ELR (cell line): ENCODE measurements around the gene ZNF431.
"Not testable (repeated sequence)": the region's sequence is repeated elsewhere in the genome, so short reads cannot be mapped to it uniquely, and the experiment has no call there.

Experiments
- DNase-seq: peaks from one replicate; pipeline ENCODE4 v3.0.0-alpha.2; 2015; ENCODE audit warnings: low read depth

The ZNF431 gene

GRCh38 chr19:21147540-21147939 lies 5.7 kb downstream of the ZNF431 start:
- DNase-seq = peak; percentile 22

GRCh38 chr19:21148681-21149080 lies 6.8 kb downstream of the ZNF431 start:
- no peak for DNase-seq

GRCh38 chr19:21149877-21150276 lies 8.0 kb downstream of the ZNF431 start:
- no peak for DNase-seq

GRCh38 chr19:21151460-21151859 lies 9.6 kb downstream of the ZNF431 start:
- DNase-seq = no peak

DNA sequence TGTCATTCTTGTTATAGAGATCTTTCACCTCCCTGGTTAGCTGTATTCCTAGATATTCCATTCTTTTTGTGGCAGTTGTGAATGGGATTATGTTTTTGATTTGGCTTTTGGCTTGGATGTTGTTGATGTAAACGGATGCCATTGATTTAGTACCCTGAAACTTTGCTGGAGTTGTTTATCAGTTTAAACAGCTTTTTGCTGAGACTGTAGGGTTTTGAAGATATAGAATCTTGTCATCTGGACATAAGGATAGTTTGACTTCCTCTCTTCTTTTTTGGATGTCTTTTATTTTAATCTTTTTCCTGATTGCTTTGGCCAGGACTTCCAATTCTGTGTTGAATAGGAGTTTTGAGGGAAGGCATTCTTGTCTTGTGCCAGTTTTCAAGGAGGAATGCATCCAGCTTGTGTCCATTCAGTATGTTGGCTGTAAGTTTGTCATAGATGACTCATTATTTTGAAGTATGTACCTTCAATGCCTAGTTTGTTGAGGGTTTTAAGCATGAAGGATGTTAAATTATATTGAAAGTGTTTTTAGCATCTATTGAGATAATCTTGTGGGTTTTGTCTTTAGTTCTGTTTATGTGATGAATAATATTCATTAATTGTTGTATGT lies 16.8 kb downstream of the ZNF431 start:
- DNase-seq = peak; percentile 55

DNA sequence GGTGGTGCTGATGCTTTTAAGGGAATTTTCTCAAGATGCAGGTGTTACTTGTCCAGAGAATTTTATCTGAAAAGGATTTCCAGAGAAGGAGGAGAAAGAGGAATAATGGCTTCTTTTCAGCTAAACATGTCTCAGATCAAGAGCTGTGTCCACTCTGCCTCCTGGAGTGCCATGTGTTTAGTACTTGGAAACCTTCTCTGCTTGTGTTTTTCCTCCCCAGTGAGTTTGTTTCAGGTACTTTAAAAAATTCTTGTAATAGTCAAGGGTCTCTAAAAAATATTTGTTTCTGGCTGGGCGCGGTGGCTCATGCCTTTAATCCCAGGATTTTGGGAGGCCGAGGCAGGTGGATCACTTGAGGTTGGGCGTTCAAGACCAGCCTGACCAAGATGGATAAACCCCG lies 22.7 kb downstream of the ZNF431 start:
- DNase-seq = no peak

DNA sequence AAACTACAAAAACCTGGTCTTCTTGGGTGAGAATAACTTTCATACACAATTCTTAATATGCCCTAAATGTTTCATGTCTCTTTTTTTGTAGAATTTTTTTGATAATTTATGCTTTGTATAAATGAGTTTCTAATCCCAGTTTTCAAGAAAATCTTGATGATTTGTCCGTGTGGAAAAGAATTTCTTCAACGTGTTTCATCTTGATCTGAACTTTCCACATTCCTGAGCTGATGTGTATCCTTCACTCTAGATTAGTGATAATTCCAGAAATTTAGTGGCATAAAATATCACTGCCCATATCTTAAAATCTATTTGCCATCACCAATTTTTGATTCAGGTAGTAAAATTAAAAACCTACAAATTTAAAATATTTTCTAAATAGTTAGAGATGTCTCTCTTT lies 24.6 kb downstream of the ZNF431 start:
- DNase-seq = no peak

- no peak for DNase-seq
Observed at GRCh38 chr19:21197590-21198295, 55.9 kb downstream of the ZNF431 start.

- DNase-seq = peak; percentile 53
Observed at GRCh38 chr19:21202865-21203494, 61.1 kb downstream of the ZNF431 start.

DNA sequence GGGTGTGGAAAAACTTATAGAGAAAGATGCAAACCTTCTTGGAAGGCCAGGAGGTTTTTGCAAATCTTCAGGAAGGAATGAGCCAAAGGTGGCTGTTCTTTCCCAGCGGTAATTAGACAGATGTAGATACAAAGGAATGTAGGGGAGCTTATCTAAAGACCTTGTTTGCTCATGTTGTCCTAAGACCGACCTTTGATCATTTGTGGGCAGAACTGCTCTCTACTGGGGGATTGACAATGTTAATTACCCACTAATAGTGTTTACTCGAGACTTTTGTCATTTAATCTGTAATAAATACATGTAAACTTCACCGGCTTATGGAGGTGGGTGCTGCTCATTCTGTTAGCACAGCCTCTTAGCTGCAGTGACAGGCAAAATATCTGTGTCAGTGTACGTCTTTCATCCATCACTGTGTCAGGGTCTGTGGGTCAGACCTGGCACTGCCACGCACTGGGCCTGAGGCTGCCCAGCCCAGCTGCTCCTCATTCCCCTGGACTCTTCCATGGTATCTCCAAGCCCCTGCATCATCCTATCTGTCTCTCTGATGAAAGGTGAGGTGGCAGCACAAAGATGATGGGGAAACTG lies 68.3 kb downstream of the ZNF431 start:
- no peak for DNase-seq

DNA sequence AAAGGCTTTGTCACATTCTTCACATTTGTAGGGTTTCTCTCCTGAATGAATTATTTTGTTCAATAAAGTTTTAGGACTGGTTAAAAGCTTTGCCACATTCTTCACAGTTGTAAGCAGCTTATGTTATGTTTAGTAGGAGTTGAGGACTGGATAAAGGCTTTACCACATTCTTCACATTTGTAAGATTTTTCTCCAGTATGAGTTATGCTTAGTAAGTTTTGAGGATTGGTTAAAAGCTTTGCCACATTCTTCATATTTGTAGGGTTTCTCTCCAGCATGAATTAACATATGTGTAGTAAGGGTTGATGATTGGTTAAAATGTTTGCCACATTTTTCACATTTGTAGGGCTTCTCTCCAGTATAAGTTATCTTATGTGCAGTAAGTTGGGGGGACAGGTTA lies 79.9 kb downstream of the ZNF431 start:
- peak; percentile 46 for DNase-seq

DNA sequence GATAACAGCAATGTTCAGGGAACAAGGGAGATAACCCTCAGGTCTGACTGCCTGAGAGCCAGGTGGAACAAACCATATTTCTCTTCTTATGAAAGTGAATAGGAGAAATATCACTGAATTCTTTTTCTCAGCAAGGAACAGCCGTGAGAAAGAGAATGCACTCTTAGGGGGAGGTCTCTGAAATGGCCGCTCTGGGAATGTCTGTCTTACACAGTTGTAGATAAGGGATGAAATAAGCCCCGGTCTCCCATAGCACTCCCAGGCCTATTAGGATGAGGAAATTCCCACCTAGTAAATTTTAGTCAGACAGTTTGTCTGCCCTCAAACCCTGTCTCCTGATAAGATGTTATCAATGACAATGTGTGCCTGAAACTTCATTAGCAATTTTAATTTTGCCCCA lies 88.1 kb downstream of the ZNF431 start:
- DNase-seq = not testable (repeated sequence)

- DNase-seq = no peak
Observed at GRCh38 chr19:21233691-21234090, 91.9 kb downstream of the ZNF431 start.

GRCh38 chr19:21236751-21237150 lies 94.9 kb downstream of the ZNF431 start:
- DNase-seq = not testable (repeated sequence)

DNA sequence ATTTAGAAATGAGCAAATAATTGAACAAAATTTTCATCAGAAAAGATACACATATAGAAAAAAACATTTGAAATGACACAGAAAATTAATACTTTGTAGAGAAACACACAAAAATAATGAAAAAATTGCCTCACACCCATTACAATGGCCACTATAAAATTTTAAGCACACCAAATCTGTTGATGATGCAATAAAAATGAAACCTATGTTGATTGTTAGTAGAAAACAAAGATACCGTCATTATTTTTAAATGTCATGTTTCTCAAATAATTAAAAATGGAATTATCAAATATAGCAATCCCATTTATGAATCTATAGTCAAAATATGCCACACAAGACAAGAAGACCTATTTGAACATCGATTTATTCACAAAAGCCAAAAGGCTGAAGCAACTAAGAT lies 96.8 kb downstream of the ZNF431 start:
- DNase-seq = no peak
